Epidermal melanocyte (primary cell): ENCODE results near the gene C3.
"Not testable (repeated sequence)": the region's sequence is repeated elsewhere in the genome, so short reads cannot be mapped to it uniquely, and the experiment has no call there.

Experiments used
- DNase-seq: peaks from one replicate; pipeline ENCODE4 v3.0.0; 2011; ENCODE audit warnings: low spot score; ENCODE audit not compliant: insufficient read length

Gene C3

DNA sequence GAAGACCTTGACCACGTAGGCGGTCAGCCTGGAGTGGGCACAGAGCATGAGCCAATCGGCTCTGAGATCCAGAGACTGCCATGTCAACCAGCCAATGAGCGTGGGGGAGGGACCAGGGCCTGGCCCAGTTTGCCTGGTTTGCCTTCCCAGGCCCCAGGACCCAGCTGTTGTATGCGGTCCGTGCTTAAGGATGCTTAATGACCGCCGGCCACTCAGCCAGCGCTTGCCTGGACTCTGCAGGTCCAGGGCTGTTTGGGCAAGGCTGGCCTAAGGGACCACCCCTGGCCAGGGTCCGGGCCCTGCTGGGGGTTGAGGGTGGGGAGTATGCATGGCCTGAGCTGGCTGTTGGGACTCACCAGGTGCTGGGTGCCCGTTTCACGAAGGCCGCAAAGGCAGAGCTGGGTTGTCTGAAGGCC lies 27.4 kb downstream of the C3 start:
- DNase-seq, result no peak

DNA sequence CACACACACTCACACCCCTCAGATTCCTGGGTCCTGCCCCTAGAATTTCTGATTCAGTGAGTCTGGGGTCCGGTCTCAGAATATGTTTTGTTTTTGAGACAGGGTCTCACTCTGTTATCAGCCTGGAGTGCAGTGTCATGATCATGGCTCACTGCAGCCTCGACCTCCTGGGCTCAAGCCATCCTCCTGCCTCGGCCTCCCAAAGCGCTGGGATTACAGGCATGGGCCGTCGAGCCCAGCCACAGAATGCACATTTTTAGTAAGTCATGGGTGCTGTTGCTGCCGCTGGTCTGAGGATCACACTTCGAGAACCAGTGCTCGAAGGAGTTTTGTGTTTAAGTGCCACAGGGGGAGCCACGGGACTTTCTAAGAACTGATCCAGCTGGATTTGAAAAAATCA lies 28.4 kb downstream of the C3 start:
- DNase-seq, result no peak

DNA sequence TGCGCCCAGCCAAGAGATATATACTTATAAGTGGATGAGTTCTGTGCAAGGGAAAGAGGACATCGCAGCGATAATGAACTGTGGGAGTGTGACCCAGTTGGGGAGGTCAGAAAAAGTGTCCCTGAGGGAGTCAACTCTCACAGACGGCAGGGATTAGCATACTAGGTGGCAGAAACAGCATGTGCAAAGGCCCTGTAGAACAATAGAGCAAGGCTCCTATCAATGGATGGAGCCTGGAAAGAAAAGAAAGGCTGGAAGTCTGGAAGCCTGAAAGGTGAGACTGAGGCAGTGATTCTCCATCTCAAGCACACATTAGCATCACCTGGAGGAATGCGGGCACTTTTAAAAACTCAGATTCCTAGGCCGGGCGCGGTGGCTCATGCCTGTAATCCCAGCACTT lies 29.1 kb downstream of the C3 start:
- DNase-seq, result no peak

DNA sequence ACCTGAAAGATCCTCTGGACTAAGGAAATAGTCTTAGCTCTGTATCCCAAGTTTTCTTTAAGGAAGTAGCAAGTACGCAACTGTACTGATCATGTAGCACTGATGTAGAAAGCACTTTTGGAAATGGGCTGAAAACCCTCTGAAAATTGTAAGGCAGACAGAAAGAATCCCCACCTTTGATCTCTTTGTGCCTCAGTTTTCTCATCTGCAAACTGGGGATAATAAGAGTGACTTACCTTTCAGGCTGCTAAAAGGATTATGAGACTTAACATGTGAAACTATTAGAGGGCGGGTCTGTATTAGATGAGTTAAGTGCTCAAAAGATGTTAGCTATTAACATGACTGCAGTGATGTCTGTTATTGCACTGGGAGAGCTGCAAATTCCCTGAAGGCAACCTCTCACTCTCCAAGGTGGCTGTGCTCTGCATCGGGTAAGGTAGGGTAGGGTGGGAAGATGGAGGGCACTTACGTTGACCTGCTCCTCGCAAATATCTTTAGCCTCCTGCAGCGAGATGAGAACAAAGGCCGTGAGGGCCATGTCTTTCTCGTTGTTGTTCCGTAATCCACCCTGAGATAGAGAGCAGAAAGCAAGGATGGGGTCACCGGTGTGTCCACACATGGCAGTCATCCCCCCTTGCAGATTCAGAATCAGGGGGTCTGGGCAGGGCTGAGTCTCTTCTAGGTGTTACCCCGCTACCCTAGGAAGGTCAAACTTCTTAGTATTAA lies 30.1 kb downstream of the C3 start:
- DNase-seq, result no peak

DNA sequence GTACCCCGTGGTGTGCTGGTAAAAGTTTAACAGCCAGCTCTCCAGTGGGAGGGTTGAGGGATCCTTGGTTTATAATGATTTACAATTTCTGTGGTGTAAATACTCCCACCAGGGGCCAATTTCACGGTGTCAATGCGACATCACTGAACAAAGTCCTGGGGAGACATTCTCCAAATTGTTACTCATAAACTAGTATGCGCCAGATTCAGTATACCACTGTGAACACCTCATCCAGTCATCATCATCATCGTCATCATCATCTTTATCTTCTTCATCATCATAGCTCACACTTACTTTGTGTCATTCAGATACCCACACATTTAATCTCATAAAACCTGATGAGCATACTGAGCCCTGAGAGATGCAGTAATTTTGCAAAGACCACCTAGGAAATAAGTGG lies 33.3 kb downstream of the C3 start:
- DNase-seq, result no peak

DNA sequence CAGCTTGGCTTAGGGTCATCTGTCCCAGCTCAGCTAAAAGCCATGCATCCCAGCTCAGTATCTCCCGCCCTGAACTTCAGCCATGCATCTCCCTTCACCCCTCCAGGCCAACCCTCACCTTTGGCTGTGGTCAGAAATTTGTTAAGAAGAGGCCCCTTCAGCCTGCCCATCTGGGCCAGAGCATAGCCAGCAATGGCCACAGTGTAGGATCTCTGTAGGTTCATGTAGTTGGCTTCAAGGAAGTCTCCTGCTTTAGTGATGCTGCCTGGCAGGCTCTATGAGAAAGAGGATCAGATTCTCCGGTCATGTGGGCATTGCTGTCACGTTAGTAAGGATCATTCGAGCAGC lies 33.8 kb downstream of the C3 start:
- DNase-seq, result no peak

DNA sequence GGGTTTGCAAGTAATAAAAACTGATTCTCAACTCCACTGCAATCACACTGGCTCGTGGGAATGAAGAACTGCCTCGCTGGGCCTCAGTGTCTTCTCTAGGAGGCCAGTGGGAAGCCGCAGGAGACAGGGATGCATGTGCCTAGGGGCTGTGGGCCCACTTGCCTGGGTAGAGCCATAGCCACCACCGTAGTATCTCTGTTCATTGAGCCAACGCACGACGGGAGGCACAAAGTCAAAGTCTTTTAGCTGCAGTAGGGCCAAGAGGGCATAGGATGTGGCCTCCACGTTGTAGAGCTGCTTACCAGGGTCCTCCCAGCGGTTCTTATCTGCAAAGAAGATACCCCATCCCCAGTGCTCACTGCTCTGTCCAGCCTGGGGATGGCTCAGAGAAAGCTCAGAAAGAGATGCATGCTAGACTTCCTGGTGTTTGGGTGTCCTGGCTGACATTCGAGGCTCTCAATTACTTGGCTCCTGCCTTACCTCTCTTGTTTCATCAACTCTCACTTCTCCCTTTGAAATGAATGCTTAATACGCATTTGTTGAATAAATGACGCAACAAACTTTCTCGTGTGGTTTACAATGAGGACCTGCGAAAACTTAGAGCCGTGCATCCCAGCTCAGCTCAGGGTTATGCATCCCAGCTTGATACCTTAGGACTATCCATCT lies 34.4 kb downstream of the C3 start:
- DNase-seq, result no peak

DNA sequence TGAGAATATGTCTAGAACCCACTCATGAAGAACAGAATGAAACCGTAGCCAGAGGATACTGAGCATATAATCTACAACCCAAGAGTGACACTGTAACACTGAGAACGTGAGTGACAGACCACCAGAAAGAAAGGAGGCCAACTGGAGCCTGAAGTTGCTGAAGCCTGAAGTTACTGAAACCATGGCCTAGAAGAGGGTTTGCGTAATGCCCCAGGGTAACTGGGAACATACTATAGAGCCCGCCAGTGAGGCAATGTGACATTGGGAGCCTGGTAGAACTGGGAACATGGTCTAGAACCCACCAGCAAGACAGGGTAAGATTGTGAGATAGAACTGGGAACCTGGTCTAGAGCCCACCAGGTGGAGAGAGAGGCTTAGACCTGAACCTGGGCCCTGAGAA lies 35.0 kb downstream of the C3 start:
- no peak for DNase-seq

DNA sequence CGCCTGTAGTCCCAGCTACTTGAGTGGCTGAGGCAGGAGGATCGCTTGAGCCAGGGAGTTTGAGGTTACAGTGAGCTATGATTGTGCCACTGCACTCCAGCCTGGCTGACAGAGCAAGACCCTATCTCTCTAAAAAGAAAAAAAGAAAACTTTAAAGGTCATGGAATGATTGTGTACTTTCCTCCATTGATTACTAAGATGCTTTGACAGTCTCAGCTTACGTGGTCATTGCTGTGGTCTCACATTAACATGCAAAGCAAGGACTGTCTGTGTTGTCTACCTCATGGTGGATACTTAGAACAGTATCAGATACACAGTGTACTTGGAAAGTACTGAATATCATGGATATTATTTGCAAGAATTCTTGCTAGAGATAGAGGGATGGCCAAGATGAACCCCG lies 36.5 kb downstream of the C3 start:
- no peak for DNase-seq

DNA sequence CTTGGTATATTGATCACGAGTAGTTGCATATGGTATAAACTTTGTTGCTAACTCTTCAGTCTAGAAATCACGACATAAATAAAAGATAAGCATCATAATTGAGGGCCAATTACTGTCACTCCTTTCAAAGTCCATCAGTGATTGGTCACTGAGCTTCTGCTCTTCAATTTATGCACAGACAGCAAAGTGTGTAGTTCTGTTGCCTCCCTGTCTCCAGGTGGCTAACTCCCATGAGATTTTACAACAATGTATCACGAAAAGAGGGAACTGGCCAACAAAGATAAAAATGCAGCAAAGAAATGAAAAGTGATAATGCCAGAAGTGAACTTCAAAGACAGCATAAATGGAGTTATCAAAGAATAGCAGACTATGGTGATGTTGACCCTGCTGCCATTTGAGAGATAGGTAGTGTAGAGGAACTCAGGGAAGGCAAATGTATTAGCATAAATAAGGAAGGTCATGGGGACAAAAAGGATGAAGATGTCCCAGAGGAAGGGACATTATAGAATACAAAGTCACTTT lies 37.8 kb downstream of the C3 start:
- no peak for DNase-seq

DNA sequence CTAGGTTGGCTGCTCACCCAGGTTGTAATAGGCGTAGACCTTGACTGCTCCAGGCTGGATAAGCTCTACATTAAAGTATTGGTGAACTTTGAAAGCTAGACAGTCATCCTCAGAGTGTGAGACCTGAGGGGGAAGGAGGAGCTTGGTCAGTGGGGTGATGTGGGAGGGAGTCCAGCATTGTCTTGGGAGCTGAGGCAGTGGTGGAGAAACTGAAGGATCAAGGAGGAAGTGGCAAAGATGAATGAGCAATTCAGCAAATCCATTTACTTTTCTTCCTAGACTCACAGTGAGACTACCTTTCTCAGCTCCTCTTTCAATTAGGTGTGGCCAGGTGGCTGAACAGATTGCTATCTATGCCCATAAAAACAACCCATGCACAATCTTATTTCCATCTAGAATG lies 40.3 kb downstream of the C3 start:
- DNase-seq, result no peak

DNA sequence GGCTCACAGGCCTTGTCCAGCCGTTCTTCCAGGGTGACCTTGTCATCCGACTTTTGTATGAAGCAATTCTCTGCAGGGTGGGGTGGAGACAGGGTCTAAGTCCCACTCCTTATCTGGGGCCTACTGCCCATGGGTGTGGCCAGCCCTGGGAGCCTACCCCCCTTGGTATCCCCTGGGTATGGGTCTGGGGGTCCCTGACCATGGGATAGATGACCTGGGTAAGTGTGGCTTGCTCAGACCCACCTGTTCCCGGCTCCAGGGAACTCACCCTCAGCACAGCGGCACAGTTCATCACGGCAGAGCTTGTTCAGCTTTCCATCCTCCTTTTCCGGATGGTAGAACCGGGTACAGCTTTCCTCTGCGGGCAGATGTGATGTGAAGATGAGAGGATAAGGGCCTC lies 41.3 kb downstream of the C3 start:
- DNase-seq, result no peak

DNA sequence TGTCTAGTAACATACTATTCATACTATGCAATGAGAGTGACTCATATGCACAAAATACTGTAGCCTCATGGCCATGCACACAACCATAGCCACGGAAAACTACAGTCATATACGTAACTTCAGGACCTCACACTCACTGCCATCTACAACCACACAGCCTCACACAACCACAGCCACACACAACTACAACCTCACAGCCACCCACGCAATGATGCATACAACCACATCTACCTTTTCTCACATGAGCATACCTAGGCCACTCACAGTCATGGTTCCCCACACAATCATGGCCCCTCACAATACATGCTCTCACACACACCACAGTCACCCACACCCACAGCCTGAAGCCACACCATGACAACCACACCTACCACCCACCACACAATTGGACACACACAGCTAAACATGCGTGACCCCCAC lies 41.8 kb downstream of the C3 start:
- DNase-seq, result no peak

DNA sequence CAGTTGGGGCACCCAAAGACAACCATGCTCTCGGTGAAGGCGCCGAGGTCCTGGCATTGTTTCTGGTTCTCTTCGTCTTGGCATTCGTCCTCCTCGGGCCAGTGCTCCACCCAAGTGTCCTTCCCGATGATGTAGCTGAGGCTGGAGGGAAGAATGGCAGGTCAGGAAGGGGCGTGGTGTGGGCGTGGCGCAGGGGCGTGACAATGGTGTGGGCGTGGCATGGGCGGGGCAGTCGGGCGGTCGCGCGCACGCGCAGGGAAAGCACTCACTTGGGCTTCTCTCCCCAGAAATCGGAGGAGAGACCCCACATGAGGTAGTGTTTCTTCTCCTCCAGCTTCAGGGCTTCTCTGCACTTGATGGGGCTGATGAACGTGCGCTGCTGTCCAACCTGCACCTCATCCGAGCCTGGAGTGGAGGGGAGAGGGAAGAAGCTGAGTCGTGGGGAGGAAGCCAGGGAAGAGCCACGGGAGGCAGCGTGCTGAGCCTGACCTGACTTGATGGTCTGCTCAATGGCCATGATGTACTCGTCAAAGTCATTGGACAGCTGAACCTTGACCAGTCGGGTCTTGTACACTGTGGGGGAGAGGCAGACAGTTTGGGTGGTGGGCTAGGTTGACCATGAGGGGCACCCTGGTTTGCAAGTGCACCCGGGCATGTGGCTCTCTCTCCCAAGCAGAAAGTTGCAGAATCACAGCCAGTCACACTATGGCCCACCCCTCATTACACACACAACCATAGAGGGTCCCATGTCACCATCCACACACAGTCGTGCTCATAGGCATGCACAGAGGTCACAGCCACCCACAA lies 42.4 kb downstream of the C3 start:
- no peak for DNase-seq

DNA sequence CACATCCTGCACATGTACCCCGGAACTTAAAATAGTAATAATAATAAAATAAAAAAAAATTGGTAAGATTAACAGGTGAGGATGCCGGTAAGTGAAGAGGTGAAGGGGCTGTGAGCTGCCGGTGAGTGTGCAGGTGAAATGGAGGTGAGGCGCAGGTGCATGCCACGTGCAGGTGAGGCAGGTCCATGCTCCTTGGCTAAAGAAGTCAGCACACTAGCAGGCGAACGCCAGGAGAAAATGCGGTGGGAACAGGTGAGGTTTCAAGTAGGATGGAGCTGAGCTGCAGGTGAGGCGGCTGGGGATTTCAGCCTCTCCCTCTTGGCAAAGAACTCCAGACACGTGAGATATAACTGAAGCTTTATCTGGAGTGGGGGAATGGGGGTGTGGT lies 43.0 kb downstream of the C3 start:
- DNase-seq, result no peak

DNA sequence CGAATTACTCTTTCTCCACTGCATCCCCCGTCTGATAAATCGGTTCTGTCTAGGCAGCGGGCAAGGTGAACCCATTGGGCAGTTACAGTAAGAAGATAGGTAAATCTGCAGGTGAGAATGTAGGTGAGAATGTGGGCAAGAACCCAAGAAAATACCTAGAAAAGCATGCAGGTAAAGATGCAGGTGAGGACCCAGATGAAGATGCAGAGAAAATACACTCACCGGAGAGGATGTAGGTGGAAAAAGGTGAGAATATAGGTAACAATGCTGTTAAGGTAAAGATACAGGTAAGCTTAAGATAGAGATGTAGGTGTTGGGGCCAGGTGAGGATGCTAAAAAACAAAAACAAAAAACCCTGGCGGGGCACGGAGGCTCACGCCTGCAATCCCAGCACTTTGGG lies 44.2 kb downstream of the C3 start:
- no peak for DNase-seq

DNA sequence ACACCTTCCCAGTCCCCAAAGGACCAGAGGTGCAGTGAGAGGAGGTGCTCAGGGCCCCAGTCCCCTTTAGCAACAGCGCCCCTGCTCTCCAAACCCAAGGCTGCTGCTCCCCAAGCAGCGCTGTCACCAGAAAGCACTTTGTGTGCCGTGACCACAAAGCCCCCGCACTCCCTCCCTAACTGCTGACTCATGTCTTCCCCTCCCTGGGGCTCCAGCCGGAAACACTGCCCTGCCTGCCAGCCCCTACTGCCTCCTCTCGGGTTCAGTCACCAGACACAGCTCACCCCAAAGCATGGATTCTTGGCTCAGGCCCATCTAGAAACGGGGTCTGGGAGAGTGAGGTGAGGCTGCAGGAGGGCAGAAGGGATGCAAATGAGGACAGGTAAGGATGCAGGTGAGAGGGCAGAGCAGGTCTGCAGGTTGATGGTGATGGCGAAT lies 45.6 kb downstream of the C3 start:
- DNase-seq, result no peak

DNA sequence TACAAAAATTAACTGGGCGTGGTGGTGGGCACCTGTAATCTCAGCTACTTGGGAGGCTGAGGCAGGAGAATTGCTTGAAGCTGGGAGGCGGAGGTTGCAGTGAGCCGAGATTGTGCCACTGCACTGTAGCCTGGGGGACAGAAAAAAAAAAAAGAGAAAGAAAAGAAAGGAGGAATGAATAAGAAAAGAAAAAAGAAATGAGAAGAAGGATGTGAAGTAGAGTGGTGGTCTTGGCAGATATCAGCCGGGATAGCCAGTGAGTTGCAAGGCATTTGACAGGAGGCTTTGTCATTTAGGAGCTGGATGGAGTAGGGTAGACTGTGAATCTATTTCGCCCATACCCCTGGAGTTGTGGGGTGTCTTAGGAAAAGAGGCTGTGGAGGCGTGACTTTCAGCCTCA lies 46.0 kb downstream of the C3 start:
- DNase-seq, result not testable (repeated sequence)

DNA sequence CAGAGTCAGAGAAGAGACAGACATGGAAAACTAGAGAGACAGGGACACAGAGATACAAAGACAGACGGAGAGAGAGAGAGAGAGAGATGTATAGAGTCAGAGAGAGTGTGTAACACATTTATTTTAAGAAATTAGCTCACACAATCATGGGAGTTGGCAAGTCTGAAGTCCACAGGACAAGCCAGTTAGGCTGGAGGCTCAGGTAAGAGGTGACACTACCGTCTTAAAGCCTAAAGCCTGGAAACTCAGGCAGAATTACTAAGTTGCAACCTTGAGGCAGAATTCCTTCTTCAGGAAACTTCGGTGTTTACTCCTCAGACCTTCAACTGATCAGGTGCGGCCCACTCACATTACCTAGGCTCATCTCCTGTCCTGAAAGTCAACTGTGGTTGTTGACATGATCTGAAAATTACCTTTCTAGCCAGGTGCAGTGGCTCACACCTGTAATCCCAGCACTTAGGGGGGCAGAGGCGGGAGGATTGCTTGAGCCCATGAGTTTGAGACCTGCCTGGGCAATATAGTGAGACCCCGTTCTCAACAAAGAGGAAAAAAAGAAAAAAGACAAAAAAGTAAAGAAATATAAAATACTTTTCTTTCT lies 47.7 kb downstream of the C3 start:
- no peak for DNase-seq

DNA sequence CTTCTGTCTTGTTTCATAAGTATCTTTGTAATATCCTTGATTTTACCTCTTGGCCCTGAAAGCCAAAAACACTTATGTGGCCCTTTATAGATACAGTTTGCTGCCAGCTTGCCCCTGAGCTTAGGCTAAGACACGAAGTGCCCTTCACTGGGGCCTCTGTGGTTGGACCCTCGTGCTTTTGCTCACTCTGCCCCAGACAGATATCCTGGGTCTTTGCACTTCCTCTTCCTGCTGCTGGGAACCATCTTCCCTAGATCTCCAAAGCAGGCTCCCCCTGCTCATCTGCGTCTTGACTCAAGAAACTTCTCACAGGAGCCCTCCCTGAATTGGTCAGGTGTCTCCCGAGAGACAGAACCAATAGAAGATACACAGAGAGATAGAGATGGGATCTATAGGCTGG lies 48.5 kb downstream of the C3 start:
- DNase-seq, result no peak

DNA sequence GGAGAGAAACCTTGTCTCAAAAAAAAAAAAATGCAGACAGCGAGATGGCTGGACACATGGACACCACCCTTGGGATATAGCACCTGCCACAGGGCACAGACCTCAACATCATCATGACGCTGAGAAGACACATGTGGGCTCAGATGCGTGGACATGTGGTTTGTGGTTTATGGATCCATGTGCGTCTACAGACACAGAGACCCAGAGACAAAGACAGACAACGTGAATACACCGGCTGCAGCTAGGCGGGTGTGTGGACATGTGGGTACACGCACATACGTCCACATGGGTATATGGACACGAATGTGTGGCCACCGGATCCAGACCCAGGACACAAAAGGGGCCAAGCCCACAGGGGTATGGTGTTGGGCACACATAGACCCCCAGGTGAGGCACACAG lies 51.8 kb downstream of the C3 start:
- DNase-seq, result no peak

DNA sequence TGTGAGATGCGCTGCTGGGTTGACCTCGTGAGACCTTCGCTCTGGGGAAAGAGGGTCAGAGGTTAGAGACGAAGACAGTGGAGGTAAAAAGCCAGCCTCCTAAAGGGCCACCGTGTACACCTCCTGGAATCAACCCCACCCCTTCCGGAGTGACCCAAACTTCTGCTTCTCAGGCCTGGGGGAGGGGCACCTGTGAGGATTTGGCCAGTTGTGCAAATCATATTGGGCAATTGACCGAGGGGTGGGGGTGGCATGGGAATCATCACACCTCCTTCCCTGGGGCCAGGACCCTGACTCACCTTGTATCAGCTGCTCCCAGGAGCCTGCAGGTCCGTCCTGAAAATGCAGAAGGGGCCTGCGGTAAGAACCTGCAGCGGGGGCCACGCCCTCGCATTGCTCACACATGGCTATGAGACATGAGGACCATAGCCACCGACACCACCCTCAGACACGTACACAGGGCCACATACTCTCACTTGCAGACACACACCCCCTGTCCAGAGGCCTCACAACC lies 53.3 kb downstream of the C3 start:
- DNase-seq, result no peak
